Glomerular endothelial cell (primary cell): ENCODE measurements around the gene TP73. TPM values are rescaled to one million over a fixed set of nuclear protein-coding genes. Genes with fewer than 3 reads are reported as not detected.
A peak's percentile ranks its signal among the peaks of the same experiment; 100 is the strongest.

ENCODE experiments used
- DNase-seq: peaks from one replicate; pipeline ENCODE4 v3.0.0-alpha.2; 2011; ENCODE audit warnings: low read depth, low spot score; ENCODE audit errors: extremely low read depth
- total RNA-seq: library from RNA; depleted of rRNA; stranded (reverse); fragments of >200 nt; gene quantifications from 2 replicates; pipeline ENCODE4 v1.2.3, GENCODE V29; 2015

The TP73 gene
- total RNA-seq, 1 donor from 2014 or later = 0.88 TPM

DNA sequence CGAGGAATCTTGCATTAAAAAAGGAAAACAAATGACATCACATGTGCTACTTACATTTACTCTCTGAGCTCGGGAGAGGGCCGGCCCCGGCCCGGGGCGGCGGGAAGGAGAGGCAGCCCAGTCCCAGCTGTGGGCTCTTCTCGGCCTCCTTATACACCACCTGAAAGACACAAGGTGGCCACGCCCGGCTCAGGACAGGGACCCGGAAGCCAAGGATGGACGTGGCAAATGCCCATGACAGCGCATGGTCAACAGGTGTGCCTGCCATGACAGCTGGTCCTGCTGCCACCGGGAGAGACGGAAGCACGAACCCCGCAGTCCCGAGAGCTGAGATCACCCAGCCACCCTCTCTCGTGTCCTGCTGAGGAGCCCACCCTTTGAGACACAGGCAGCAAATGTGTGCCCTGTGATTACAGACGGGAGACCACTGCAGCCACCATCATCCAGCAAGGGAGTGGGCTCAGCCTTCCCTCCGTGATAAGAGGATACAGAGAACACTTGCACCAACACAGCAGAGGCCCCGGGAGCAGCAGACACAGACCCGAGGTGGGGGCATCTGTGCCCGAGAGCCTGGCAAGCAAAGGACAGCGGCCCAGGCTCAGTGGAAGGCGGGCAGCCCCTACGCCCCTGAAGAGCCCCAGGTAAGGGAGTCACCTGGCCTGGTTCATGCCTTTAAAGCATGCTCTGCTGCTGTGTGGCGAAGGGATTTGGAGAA is 18.8 kb upstream of the TP73 start:
- no peak for DNase-seq

- DNase-seq = no peak
These were observed 18.1 kb upstream of the TP73 start for GRCh38 chr1:3634059-3634800.

DNA sequence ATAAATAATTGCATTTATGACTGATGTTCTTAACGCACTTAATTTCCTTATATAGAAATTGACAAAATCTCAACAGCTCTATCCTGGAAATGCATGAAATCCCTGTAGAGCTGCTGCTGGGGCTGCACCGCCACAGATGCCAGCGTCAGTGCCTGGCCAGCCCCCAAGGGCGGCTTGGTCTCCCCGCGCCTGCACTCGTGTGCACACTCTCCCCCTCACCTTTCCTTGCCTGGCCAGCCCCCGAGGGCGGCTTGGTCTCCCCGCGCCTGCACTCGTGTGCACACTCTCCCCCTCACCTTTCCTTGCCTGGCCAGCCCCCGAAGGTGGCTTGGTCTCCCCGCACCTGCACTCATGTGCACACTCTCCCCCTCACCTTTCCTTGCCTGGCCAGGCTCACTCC is 16.2 kb upstream of the TP73 start:
- DNase-seq = no peak

- DNase-seq = no peak
These were observed 15.8 kb upstream of the TP73 start for GRCh38 chr1:3636531-3636930.

DNA sequence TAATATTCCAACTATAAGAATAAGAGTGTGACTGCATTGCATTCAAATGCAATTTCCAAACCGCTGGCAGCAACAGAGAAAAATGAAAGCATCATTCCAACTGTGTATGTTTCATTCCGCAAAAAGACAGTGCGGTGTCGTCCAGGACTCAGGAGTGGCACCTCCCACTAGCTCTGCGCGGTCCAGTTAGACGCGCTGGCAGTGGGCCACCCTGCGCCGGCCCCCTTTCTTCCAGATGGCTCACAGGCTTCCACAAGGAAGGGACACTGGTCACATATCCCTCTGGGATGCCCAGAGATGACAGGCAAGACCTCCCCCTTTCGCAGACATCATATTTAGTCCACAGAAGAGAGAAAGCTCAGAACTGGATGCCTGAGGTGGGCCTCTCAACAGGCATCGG is 14.3 kb upstream of the TP73 start:
- DNase-seq = no peak

GRCh38 chr1:3638676-3639075 is 13.6 kb upstream of the TP73 start:
- no peak for DNase-seq

DNA sequence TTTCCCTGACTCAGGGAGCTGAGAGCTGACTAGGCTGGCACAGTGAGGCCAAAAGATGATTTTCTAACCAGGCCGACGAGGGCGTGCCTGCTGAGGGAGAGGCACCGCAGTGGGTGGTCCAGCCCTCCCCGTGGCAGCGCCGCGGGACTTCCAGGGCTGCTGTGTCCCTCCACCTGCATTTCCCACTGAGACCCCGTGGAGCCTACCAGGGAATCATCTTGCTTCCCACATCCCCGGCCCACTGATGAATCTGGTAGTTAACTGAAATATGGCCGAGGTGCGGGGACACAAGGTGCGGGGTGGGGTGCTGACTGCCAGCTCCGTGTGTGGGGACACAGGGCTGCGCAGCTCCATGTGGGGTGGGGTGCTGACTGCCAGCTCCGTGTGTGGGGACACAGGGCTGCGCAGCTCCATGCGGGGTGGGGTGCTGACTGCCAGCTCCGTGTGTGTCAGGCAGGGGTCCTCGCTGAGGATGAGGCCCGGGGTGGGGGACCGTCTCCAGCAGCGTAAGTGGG is 12.9 kb upstream of the TP73 start:
- no peak for DNase-seq

DNA sequence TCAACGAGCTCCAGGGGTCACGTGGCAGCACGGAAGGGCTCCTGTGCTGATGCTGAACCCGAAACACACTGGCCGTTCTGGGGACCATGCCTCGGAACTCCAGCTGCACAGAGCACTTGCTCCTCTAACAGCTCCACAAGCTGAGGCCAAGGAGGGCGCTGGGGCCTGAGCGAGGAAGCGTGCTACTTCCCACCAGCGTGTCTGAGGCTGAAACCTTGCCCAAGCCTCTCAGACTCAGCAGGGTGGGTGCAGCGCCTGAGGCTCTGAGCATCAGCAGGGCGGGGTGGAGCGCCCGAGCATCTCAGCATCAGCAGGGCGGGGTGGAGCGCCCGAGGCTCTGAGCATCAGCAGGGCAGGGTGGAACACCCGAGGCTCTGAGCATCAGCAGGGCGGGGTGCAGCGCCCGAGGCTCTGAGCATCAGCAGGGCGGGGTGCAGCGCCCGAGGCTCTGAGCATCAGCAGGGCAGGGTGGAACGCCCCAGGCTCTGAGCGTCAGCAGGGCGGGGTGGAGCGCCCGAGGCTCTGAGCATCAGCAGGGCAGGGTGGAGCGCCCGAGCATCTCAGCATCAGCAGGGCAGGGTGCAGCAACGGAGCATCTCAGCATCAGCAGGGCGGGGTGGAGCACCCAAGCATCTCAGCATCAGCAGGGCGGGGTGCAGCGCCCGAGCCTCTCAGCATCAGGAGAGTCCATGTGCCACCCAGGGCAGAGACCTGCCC is 12.0 kb upstream of the TP73 start:
- DNase-seq = no peak

DNA sequence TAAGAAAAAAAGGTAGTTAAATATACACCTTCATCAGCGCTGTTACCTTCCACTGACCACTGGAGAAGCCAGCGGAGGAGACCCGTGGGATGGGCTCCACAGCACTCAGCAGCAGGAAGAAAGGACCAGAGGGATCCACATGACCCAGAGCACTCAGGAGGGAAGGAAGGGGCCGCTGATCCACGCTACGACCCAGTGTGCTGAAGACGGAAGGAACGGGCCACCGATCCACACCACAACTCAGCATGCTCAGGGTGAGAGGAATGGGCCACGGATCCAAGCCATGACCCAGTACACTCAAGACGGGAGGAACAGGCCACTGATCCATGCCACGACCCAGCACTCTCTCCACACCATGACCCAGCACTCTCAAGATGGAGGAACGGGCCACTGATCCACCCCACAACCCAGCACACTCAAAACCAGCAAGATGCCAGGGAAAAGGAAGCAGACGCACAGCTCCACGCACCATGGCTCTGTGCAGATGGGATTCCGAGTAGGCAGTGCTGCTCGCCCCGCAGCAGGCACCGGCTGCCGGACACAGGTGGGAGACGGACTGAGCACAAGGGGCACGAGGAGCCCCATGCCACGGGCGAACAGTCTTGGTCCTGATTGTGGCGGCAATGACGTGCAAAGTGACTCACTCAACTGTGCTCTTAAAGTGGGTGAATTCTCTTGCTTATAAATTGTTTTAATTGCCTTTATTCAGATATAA is 11.1 kb upstream of the TP73 start:
- DNase-seq = no peak

- DNase-seq = no peak
These were observed 10.5 kb upstream of the TP73 start for GRCh38 chr1:3641816-3642215.

DNA sequence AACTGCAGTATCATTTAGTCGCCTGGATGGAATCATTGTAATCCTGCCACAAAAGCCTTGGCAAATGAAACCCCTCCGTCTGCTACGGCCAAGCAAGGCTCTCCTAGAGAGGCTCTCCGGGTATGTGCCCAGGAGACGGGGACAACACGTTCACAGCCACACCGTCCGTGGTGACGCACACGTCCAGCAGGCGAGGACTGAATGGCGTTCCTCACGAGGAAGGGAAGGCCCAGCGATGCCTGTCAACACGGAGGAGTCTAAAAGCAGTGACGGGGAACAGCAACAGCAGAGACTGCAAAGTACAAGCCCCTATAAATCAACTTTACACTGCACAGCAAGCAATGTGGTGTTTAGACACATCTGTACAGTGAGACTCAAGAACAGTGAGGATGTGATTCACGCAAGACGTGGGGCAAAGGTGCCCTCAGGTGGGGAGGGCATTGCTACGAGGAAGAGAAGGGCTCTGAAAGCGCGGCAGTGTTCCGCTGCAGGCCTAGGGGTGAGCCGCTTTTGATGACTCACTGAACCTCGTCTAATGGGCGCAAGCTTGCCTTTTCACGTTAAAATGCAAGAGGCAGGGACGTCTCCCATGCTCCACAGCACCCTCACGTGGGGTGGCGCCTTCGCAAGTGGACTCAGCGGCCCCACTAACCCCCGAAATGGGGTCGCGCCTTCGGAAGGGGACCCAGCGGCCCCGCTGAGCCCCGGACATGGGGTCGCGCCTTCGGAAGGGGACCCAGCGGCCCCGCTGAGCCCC is 9.2 kb upstream of the TP73 start:
- DNase-seq = no peak

GRCh38 chr1:3644273-3644672 is 8.0 kb upstream of the TP73 start:
- DNase-seq = no peak

DNA sequence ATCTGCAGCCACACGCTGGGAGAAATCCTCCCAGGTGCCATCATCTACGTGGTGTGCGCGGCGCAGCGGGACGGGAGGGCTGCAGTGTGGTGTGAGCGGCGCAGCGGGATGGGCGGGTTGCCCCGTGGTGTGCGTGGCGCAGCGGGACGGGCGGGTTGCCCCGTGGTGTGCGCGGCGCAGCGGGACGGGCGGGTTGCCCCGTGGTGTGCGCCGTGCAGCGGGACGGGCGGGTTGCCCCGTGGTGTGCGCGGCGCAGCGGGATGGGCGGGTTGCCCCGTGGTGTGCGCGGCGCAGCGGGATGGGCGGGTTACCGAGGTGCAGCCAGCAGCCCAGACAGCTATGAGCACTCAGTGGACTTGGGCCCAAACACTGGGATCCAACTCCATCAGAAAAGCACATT is 7.1 kb upstream of the TP73 start:
- DNase-seq = no peak

DNA sequence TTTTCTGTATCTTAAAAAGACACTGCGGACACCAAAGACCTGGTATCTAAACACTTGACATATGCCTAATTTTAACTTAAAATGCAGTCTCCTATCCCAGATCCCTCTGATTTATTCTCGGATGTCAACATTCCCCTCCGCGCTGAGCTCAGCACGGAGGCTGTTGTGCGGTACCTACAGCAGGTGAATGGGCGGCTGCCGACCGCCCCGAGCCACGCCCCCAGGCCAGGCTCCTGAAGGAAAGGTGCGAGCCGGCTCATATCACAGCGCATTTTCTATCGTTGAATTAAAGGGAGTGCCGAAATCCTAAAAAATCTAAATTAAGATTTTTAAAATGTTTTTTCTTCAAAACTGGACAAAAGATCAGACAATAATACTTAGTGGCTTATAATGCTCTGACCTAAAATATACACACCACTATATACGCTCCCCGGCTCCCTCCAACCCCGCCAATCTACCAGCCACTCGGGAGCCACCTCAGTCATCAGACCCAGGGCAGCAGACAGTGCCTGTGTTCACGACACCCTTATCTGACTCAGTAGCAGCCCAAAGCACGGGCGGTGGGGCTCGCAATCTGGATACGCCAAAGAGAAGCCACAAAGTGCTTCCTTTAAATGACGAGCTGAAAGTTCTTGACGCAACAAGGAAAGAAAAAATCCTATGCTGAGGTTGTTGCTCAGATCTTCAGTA is 6.5 kb upstream of the TP73 start:
- DNase-seq = no peak

DNA sequence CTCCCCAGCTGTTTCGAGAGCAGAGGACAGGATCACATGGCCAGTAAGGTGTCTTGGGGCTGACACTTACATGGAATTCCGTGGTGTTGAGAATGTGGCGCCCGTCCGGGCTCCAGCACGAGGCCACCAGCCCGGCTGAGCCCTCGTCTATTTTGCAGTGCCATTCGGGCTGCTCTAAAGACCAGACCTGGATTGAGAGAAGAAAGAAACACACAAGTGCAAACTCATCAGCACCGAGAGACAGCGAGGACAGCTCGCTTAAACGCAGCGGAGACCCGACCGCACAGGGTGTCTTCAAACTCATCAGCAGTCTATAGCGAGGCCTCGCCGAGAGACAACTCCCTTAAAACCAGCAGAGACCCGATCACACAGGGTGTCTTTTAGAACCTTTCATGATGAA is 5.7 kb upstream of the TP73 start:
- no peak for DNase-seq

GRCh38 chr1:3649342-3650247 is 2.7 kb upstream of the TP73 start, which contains the start of gene WRAP73:
WRAP73 (minus strand) TSS chr1:3650103; CDS start chr1:3649999, 104 bp downstream.
- peak; percentile 55 for DNase-seq

- no peak for DNase-seq
These were observed 1.9 kb upstream of the TP73 start for GRCh38 chr1:3650248-3651025.
